NCI-H1048 (cell line): ENCODE measurements around the gene SBF2.

Source experiments
- DNase-seq: peaks from one replicate; lab custom pipeline; 2025; lab: John Stamatoyannopoulos, UW

Gene SBF2

DNA sequence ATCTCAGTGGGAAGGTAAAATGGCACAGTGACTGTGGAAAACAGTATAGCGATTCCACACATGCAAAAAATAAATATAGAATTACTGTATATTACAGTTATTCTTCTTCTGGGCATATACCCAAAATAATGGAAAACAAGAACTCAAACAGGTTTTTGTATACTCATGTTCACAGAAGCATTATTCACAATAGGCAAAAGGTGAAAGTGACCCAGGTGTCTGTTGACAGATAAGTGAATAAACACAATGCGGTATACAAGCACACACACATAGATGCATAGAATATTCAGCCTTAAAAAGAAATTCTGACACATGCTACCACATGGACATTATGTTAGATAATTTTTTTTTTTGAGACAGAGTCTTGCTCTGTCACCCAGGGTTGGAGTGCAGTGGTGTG, 397.1 kb downstream of the SBF2 start:
- DNase-seq, result no peak

DNA sequence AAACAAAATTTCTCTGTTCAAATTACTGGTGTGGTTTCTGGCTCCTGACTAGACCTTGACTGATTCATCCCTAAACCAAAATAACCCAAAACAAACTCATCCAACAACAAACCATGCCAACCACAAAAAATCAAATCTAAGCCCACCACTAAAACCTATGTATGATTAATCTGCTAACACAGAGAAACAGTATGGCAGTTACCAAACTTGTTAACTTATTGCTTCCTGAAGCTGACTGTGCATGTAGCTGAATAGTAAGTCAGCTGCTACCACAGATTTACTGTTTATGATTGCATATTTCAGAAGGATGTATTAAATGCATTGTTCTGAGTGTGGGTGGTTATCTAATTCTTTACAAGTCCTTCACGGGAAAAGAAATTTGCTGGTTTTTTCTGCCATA, 399.0 kb downstream of the SBF2 start:
- no peak for DNase-seq

DNA sequence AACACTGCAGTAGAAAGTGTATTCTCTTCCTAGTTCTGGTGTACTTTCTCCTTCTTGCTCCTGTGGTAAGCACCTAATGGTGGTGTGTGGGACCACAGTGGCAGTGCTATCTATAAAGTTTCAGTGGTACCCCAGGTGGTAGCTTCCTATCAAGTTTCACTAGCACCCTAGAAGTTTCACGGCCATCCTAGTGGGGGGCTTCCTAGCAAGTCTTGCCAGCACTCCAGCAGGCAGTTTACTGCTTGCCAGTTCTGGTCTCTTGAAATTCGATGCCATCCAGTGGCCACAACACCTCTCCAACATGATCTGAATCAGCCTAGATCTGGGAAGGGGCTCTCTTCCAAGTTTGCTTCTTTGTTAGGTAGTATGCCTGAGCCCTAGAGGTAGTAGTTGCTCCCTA, 400.5 kb downstream of the SBF2 start:
- no peak for DNase-seq

DNA sequence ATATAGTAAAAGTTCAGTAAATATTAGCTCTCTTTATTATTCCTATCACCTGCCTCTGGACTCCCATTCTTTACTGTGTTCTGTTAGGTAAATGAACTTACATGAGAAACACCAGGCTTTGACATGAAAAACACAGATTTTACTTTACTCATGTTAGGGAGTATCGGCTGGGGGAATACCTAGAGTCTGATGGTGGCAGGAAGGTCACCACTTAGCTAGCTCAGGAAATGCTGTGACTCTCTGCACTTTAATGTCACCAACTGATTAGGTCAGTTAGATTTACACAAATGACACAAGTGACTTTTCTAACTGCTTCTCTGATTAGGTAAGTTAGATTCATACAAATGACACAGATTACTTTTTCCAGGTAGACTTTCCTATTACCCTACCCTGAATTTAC, 405.1 kb downstream of the SBF2 start:
- no peak for DNase-seq

DNA sequence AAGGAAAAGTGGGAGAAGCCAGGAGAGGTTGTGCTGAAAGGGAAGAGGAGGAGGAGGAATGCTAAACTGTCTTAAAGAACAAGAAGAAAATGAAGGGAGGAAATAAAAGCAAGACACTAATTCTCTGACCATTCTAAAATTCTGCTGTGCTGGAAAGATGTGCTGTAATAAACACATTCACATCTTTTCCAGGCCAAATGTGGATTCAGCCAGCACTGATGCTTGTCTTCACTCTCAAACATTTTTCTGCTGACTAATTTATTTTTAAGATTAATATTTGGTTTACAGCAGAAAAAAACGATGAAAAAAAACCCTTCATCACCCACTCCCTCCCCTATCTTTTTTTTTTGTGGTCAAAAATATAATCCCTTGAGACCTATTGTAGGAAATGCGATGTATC, 406.5 kb downstream of the SBF2 start:
- no peak for DNase-seq

DNA sequence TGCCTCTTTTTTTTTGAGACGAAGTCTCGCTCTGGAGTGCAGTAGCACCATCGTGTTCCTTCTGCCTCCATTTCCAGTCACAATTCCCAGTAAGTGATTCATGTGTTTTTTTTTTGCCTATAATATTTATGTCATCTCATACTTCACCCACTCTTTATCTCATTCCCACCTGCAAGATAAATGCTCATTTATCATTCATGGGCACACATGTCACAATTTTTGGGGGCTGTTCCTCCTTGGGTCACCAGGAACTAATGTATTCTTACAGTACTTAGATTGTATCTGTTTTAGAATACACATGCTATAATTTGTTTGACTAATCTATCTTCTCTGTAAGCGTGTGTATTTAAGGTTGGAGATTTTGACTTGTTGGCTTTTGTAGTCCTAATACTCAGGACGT, 407.4 kb downstream of the SBF2 start:
- DNase-seq, result no peak

DNA sequence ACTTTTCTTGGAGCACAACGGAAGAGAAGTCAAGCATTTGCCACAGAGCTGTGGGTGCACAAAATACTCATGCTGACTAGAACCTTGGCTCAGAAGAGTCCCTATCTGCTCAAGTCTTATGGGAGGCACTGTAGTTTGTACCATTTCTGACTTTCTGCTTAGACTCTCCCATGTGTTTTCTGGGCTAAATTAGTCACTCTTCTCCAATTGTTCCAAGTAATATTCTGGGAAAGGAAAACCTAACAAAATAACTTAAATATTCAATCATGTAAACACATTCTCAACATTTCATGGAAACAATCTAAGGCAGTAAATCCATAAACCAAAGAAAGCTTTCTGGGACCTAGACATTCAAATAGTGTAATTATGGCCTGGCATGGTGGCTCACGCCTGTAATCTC, 409.4 kb downstream of the SBF2 start:
- no peak for DNase-seq

DNA sequence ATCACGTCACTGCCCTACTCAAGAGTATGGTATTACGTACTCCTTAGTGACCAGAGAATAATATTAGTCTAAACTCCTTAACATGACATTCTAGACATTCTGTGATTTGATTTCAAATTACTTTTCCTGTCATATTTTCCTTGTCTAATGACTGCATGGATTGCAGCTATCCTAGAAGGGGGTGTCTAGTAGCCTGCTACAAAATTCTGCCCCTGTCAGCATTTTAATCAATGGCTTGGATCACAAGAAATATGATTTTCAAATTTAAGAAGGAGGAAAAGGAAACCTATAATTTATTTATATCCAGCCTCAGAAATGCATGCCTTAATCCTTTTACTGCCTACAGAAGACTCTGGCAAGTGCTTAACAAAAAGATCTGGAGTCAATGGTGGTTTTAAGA, 413.4 kb downstream of the SBF2 start:
- DNase-seq, result no peak

DNA sequence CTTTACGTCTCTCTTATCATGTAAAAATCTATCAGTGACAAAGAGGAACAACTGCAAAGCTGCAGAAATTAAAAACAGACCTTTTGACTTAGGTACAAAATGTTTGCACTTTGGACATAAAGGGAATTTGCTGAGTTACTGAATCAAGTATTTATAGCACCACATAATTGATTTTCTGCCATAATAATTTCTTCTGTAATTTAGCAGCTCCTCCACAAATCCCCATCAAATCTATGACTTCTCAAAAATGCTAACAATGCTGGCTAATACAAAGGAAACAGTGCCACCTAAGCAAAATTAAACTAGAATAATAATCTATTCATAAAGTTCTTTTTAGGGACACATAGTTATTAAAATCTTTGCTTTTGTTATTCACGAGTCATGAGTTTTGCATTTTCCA, 415.1 kb downstream of the SBF2 start:
- no peak for DNase-seq

DNA sequence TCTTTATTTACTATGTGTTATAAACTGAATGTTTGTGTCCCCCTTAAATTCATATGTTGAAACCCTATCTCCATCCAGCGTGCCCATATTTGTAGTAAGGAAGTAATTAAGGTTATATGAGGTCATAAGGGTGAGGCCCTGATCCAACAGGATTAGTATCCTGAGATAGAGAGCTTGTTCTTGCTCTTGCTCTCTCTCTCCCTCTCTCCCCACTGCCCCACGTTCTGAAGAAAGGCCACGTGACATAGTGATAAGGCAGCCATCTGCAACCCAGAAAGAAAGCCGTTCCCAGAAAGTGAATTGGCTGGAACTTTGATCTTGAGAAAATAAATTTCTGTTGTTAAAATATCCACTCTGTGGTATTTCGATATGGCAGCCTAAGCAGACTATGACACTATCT, 417.7 kb downstream of the SBF2 start:
- no peak for DNase-seq

DNA sequence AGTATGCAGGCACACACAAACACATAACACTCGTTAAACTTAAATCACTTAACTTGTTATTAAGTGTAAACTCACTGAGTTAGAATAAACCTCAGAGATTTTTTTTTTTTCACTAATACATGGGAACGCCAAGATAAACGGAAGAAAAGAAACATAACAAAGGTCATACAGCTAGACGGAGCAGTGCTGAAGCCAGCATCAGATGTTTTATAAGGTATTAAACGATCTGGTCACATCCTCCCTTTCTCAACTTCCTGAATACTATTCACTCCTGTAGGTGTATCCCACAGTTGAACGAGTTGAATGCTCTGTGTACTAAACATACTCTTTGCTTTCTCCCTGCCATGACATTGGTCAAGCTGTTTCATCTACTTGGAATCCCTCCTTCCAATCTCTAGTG, 418.2 kb downstream of the SBF2 start:
- DNase-seq, result no peak

DNA sequence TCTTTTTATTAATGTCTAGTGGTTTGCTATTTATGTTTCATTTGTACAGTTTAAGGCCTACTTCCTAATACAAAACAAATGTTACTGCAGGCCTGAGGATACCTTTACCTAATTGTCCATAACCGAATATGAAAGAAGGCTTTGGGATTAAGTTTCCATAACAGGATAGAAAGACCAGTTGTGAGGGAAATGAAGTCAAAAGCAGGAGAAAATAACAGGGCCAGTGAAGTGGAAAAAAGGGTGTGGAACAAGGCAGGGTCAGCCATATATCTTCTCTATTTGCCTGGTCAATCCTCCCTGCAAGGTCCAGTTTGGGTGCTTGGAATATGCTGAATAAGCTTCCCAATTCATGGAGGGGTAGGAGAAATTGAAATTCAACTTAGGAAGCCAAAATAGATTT, 418.6 kb downstream of the SBF2 start:
- no peak for DNase-seq

DNA sequence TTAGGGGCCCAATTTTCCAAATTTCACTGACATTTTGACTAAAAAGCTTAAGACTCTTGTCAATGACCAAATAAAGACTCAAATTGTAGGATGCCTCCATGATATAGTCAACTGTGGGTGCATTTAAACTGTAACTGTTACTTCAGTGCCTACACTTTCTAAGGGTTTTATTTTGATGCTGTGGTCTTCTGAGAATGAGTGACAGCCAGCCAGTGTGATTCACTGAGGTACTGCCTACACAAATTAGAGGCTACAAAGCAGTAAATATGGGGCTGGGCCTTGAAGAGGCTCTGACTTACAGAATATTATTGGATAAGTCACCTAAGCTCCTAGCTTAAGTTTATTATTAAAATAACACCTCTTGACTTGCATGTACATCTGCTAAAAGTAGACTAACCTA, 419.6 kb downstream of the SBF2 start:
- no peak for DNase-seq

DNA sequence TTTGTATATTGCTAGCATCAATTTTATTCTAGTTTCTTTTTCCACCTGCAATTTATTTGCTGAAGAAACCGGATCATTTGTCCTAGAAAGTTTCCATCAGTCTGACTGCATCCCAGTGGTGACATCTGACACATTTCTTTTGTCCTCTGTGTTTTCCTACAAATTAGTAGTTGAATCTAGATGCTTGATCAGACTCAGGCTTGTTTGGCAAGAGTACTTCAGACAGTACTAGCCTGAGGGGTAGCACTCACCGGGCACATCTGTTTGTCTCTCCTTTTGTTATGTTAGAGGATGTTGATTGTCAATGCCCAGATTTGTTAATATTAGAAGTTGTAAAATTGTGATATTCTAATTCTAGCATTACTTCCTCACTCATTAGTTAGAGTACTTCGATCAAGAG, 425.4 kb downstream of the SBF2 start:
- no peak for DNase-seq

DNA sequence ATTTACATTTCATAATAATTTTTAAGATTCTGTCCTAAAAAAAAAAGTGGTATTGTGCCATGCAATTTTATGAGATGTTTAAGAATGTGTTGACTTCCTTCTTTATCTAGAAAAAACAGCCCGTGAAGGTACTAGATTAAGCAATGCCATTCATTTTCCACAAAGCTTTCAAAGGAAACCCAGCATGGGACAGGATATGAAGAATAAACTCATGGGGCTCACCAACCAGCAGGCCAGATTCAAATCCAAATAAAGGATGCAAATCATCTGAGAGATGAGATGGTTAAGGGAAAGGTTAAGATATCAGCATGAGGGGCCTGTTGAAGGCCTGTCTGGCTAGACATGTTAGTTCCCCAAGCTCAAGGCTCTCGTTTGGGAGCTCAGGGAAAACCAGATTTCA, 431.0 kb downstream of the SBF2 start:
- DNase-seq, result no peak

DNA sequence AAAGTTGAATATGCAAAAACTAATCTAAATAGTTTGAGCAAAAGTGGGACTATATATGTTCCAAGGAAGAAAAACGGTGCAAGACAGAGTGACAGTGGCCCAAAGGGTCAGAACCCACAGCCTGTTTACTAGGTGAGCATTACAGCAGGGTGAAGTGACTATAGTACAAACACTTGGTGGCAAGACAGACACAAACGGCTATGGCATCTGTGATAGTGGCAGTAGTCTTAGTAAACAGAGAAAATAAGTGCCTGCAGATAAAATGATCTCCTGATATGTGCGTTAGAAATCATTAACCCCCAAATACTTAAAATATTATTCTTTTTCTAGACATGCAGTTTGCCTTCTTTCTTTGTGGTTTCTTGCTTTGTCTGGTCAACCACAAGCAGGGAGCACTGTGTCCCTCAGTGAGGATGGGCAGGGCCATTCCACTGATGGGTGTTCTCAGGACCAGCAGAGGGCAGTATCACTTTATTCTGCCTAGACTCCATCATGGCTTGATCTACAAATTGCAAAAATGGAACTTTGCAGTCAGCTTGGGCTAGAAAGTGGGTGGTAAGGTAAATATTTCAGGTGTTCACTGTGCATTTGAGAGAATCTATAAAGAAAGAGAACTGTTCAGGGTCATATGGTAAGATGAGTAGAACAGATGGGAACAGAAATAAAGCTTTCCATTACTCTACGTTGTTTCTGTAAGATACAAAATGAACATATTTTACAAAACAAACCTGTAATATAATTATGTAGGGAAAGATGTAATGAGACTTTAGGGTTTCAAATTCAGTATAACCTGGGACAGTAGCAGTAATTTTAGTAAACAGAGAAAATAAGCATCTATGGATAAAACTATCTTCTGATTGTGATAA, 431.9 kb downstream of the SBF2 start:
- no peak for DNase-seq

DNA sequence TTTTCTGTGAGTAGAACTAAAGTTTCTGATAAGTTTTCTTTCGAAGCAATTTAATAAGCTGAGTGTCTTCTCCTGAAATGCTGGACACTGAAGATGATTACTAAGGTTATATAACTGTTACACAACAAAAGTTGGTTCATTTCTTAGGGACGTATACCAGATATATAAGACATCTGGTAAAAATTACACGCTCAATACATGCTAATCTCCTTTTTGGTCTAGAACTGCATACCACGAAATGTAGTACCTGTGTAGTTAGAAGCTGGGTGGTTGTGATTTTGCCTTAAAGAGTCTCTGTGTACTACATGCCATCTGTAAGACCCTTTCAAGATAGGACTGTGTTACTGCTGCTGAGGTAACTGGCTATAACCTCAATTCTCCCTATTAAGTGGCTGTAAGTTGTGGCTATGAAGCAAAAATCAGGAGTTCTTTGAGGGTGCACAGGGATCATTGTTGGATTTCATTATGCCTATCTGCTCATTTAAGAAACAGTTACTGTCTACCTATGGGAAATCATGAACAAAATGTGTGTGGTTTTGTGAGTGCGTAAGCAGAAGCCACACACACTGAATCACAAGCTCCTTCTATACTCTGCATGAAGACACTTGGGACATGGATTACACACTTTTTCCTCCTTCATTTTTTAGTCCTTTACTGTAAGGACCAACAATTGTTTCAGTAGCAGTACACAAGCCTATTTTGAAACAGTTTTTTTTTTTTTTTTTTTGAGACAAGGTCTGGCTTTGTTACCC, 434.3 kb downstream of the SBF2 start:
- DNase-seq, result no peak

DNA sequence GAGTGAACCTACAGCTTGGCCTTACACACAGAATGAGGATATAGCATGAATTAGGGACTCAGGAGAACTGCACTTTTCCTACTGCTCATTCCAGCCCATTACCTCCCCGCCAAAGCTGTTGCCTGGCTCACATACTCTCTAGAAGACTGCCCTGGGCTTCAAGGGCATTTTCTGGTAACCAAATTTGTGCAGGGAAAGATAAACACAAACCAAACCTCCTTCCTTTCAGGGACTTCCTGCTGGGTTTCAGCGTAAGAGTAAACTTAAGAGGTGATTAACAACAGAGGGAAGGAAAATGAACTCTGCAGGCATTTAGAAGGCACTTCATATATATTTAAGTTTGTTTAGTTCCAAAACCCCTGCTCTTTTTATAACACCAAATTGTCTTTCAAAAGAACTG, 435.2 kb downstream of the SBF2 start:
- DNase-seq, result no peak

DNA sequence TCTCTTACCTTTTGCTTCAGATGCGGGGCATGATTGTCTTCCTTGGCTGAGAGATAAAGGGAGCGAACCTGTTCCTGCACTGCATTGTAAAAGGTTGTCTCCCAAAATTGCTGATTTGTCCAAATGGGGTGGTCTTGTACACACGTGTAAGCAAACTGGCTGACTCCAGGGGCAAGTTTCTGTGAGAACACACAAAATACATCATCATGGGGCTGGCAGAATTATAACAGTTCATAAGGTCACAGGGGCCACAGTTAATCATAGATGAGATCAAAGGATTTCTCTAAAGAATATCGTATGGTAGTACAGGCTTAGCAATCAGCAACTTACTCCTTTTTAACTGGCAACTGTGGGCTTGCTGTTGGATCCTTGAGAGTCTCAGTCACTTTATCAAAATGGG, 435.8 kb downstream of the SBF2 start:
- no peak for DNase-seq

DNA sequence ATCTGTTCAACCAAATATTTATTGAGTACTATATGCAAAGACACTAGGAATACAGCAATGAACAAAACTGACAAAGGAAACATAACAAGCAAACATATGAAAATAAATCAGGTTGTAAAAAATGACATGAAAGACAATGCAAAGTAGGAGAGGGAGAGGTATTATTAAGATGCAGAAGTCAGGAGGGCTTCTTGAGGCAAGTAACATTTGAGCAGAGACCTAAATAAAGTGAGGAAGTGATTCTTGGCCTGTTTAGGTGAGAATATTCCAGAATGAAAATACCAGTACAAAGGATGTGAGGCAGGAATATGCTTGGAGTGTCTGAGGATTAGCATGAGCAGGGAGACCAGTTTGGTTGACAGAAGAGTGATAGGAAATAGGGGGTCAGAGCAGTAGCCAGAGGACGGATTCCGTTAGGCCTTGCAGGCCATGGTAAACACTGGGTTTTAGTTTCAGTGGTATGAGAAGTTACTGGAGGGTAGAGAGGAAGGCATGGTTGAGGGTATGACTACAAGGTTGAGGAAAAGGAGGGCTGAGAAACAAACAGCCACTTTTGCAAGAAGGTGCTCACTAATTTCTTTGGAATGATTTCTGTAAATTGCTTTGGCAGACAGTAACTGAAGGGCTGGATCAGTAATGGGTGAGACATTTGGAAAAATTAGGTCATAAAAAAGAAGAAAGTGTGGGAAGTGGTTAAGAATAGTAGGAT, 438.3 kb downstream of the SBF2 start:
- no peak for DNase-seq

DNA sequence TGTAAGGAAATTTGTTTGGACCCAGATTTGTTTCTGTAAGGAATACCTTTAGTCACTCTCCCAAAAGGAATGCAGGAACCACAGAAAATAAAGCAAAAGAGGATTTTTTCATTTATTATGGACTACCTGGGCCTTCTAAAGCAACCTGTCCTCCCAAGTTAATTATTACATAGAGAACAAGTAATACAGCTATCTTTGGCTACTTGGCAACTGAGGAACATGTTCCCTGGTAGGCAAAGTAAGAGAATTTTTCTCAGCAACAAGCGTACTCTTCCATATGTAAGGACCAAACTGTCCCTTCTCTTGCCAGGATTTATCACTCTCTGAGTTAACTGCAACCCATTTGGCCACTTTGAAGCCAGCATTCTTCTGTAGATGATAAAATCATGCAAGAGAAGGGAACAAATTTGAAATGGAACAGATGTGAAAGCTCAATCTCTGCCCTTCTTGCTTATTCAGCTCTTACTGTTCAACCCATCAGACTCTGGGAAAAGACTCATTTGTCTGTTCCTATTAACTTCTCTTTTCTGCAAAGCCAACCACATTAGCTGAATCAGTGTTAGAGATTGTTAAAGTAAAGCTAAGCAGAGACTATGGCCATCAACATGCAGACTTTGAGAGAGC, 440.0 kb downstream of the SBF2 start:
- no peak for DNase-seq

DNA sequence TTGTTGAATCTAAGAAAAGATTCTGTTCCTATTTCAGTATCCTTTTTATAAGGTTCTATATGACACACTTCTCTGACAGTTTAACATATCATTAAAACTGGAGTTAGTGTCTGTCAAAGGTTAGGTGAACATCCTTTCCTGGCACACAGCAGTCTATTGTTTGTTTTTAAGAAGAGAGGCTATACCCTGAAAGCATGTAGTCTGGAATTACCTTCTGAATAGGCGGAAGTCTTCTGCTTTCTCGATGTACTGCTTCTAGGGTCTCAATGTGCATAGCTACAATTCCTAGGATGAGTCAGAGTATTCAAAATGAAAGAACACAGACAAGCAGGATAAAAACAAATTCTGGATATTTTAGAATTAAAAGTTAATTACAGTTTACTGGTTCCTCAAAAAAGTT, 441.6 kb downstream of the SBF2 start:
- DNase-seq, result no peak

DNA sequence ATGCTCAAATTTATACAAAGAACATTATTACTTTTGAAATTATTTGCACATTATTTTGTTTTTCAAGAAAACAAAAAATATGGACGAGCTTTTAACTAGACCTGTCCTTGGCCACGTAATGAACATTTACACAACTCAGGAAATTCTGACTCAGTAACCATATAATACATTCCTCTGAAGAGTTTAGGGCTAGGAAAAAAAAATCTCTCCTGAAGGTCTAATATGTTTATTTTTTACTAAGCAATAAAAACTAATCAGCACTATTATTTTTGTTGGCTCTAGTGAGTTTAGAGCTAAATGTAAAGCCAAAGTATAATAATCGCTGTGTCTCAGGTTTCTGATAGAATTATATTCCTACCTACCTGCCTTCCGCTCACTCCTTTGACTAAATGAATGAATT, 442.7 kb downstream of the SBF2 start:
- no peak for DNase-seq
